Stimulated activated CD8-positive, alpha-beta memory T cell treated with anti-CD3 and anti-CD28 coated beads, Interleukin-15, amount 100 ng/mL, for 4 hours (primary cell): ENCODE measurements around the gene RGS8.

Experiments used
- DNase-seq, 2 donors: peaks; one replicate each; pipeline ENCODE4 v3.0.0-alpha.2; 2020; ENCODE audit warnings: low read depth in 2 of 2

Gene RGS8

GRCh38 chr1:182684116-182684828 lies at the start of gene RGS8:
Gene RGS8 (minus strand): TSS chr1:182684587. CDS start chr1:182669649, 14,938 bp downstream.
- DNase-seq, result no peak

GRCh38 chr1:182731852-182732575 lies 47.6 kb upstream of the RGS8 start:
- no peak for DNase-seq

GRCh38 chr1:182726912-182727311 lies 42.5 kb upstream of the RGS8 start:
- DNase-seq, result no peak

GRCh38 chr1:182725259-182726255 lies 41.2 kb upstream of the RGS8 start:
- no peak for DNase-seq

GRCh38 chr1:182724215-182724614 lies 39.8 kb upstream of the RGS8 start:
- DNase-seq, result no peak

- no peak for DNase-seq
Observed at GRCh38 chr1:182723200-182723599, 38.8 kb upstream of the RGS8 start.

- no peak for DNase-seq
Observed at GRCh38 chr1:182721525-182721924, 37.1 kb upstream of the RGS8 start.

- no peak for DNase-seq
Observed at GRCh38 chr1:182720463-182720862, 36.1 kb upstream of the RGS8 start.

GRCh38 chr1:182719553-182719952 lies 35.2 kb upstream of the RGS8 start:
- no peak for DNase-seq

GRCh38 chr1:182718311-182718710 lies 33.9 kb upstream of the RGS8 start:
- no peak for DNase-seq

GRCh38 chr1:182716740-182717720 lies 32.6 kb upstream of the RGS8 start:
- no peak for DNase-seq

GRCh38 chr1:182715531-182715930 lies 31.1 kb upstream of the RGS8 start:
- DNase-seq, result no peak

GRCh38 chr1:182714546-182714945 lies 30.2 kb upstream of the RGS8 start:
- DNase-seq, result no peak

- no peak for DNase-seq
Observed at GRCh38 chr1:182713939-182714338, 29.6 kb upstream of the RGS8 start.

- no peak for DNase-seq
Observed at GRCh38 chr1:182713492-182713891, 29.1 kb upstream of the RGS8 start.

- DNase-seq, result no peak
Observed at GRCh38 chr1:182709855-182710254, 25.5 kb upstream of the RGS8 start.

- DNase-seq, result no peak
Observed at GRCh38 chr1:182709225-182709764, 24.9 kb upstream of the RGS8 start.

GRCh38 chr1:182707122-182707521 lies 22.7 kb upstream of the RGS8 start:
- no peak for DNase-seq

GRCh38 chr1:182704677-182705076 lies 20.3 kb upstream of the RGS8 start:
- DNase-seq, result no peak

- no peak for DNase-seq
Observed at GRCh38 chr1:182703539-182703938, 19.2 kb upstream of the RGS8 start.
